Liver (tissue), 3 donors: ENCODE measurements around the gene ARHGAP32.

ENCODE experiments used
- EGR1 ChIP-seq, 2 donors: IDR thresholded peaks; 2 replicates each; pipeline ENCODE4 v1.6.1; 2016 to 2018; ENCODE audit warnings: antibody characterized with exemption in 2 of 2, low read depth in 2 of 2
- FOXA1 ChIP-seq: IDR thresholded peaks from 2 replicates; pipeline ENCODE4 v1.6.1; 2016; ENCODE audit warnings: antibody characterized with exemption
- GABPA ChIP-seq, 2 donors: IDR thresholded peaks in 1 of 2; conservative IDR thresholded peaks in 1 of 2; 2 replicates each; pipeline ENCODE4 v1.6.1; 2016; ENCODE audit warnings: antibody characterized with exemption in 2 of 2, mild to moderate bottlenecking in 1 of 2, moderate library complexity in 1 of 2
- JUND ChIP-seq, 2 donors: IDR thresholded peaks; 2 replicates each; pipeline ENCODE4 v1.6.1; 2016; ENCODE audit warnings: antibody characterized with exemption in 2 of 2
- RAD21 ChIP-seq, 2 donors: IDR thresholded peaks; 2 replicates each; pipeline ENCODE4 v1.6.1; 2016; ENCODE audit warnings: antibody characterized with exemption in 2 of 2, mild to moderate bottlenecking in 2 of 2
- RXRA ChIP-seq, 2 donors: IDR thresholded peaks; 2 replicates each; pipeline ENCODE4 v1.6.1; 2017 to 2018; ENCODE audit warnings: antibody characterized with exemption in 2 of 2, mild to moderate bottlenecking in 1 of 2
- SP1 ChIP-seq: IDR thresholded peaks from 2 replicates; pipeline ENCODE4 v1.6.1; 2018; ENCODE audit warnings: antibody characterized with exemption, mild to moderate bottlenecking
- TAF1 ChIP-seq: conservative IDR thresholded peaks from 2 replicates; pipeline ENCODE4 v1.6.1; 2016; ENCODE audit warnings: antibody characterized with exemption, mild to moderate bottlenecking
- YY1 ChIP-seq: IDR thresholded peaks from 2 replicates; pipeline ENCODE4 v1.6.1; 2016; ENCODE audit warnings: antibody characterized with exemption, mild to moderate bottlenecking
- TF ChIP-seq, protein P1 (sequence below): fragments of 150-350 bp; IDR thresholded peaks from 2 replicates; pipeline ENCODE4 v1.5.1; 2017; ENCODE audit warnings: improper control_type of control experiment, low read depth, low read length; ENCODE audit not compliant: missing input control
- TF ChIP-seq, protein P2 (sequence below): IDR thresholded peaks from 2 replicates; pipeline ENCODE4 v1.6.1; 2016; ENCODE audit warnings: antibody characterized with exemption, mild to moderate bottlenecking
- TF ChIP-seq, protein P3 (sequence below): IDR thresholded peaks from 2 replicates; pipeline ENCODE4 v1.6.1; 2016; ENCODE audit warnings: antibody characterized with exemption
- TF ChIP-seq, protein P4 (sequence below): IDR thresholded peaks from 2 replicates; pipeline ENCODE4 v1.6.1; 2016; ENCODE audit warnings: antibody characterized with exemption
- donor health status: healthy.
- donor health status: healthy.

DNA sequence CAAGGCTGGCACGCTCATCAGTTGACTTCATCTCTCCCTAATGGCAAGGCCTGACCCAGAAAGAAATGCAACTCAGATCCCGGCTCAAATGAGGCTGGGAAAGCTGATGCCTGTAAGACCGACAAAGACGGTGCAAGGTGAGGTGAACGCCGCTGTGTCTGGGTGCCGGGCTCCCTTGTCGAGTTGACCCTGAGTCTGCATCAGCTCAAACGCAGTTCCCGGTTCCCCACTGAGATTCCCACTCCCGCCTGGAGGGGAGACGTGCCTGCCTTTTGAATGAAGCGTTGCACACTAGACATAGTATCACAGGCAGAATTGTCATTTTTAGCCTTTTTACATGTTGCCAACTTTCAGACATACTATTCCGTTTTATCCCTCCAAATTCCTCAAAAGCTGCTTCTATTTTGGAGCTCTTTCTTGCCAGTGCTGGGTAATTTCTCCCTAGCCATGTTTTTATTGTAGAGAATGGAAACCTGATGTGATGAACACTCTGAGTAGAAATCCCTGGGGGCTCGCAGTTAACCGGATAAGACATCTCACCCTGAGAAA is 248.6 kb downstream of the ARHGAP32 start:
- TF ChIP-seq, protein P1, sequence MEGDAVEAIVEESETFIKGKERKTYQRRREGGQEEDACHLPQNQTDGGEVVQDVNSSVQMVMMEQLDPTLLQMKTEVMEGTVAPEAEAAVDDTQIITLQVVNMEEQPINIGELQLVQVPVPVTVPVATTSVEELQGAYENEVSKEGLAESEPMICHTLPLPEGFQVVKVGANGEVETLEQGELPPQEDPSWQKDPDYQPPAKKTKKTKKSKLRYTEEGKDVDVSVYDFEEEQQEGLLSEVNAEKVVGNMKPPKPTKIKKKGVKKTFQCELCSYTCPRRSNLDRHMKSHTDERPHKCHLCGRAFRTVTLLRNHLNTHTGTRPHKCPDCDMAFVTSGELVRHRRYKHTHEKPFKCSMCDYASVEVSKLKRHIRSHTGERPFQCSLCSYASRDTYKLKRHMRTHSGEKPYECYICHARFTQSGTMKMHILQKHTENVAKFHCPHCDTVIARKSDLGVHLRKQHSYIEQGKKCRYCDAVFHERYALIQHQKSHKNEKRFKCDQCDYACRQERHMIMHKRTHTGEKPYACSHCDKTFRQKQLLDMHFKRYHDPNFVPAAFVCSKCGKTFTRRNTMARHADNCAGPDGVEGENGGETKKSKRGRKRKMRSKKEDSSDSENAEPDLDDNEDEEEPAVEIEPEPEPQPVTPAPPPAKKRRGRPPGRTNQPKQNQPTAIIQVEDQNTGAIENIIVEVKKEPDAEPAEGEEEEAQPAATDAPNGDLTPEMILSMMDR: no peak
- TF ChIP-seq YY1 (no peak), EGR1 (IDR thresholded peaks at IDR 0.05; ENCODE audit: low read depth in 2 of 2) (no peak), RAD21 (IDR thresholded peaks at IDR 0.05) (no peak), TAF1 (no peak), JUND (IDR thresholded peaks at IDR 0.05) (no peak), SP1 (no peak), FOXA1 (no peak), RXRA (IDR thresholded peaks at IDR 0.05) (no peak), GABPA (IDR thresholded peaks at IDR 0.05 in 1 of 2, conservative IDR thresholded peaks at IDR 0.05 in 1 of 2) (no peak)
- TF ChIP-seq, protein P2, sequence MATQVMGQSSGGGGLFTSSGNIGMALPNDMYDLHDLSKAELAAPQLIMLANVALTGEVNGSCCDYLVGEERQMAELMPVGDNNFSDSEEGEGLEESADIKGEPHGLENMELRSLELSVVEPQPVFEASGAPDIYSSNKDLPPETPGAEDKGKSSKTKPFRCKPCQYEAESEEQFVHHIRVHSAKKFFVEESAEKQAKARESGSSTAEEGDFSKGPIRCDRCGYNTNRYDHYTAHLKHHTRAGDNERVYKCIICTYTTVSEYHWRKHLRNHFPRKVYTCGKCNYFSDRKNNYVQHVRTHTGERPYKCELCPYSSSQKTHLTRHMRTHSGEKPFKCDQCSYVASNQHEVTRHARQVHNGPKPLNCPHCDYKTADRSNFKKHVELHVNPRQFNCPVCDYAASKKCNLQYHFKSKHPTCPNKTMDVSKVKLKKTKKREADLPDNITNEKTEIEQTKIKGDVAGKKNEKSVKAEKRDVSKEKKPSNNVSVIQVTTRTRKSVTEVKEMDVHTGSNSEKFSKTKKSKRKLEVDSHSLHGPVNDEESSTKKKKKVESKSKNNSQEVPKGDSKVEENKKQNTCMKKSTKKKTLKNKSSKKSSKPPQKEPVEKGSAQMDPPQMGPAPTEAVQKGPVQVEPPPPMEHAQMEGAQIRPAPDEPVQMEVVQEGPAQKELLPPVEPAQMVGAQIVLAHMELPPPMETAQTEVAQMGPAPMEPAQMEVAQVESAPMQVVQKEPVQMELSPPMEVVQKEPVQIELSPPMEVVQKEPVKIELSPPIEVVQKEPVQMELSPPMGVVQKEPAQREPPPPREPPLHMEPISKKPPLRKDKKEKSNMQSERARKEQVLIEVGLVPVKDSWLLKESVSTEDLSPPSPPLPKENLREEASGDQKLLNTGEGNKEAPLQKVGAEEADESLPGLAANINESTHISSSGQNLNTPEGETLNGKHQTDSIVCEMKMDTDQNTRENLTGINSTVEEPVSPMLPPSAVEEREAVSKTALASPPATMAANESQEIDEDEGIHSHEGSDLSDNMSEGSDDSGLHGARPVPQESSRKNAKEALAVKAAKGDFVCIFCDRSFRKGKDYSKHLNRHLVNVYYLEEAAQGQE: no peak
- TF ChIP-seq, protein P3, sequence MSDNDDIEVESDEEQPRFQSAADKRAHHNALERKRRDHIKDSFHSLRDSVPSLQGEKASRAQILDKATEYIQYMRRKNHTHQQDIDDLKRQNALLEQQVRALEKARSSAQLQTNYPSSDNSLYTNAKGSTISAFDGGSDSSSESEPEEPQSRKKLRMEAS: no peak
- TF ChIP-seq, protein P4, sequence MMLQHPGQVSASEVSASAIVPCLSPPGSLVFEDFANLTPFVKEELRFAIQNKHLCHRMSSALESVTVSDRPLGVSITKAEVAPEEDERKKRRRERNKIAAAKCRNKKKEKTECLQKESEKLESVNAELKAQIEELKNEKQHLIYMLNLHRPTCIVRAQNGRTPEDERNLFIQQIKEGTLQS: no peak
